HK-2 (cell line): ENCODE data around the gene STAB2.
"Not testable (repeated sequence)": the region's sequence is repeated elsewhere in the genome, so short reads cannot be mapped to it uniquely, and the experiment has no call there.

Source experiments
- DNase-seq: peaks from one replicate; pipeline ENCODE4 v3.0.0-alpha.2; 2018; ENCODE audit not compliant: unreplicated experiment

Gene STAB2

GRCh38 chr12:103806803-103807202 is 219.7 kb downstream of the STAB2 start:
- no peak for DNase-seq

GRCh38 chr12:103807561-103808238 is 220.6 kb downstream of the STAB2 start:
- no peak for DNase-seq

- DNase-seq, result no peak
Observed at GRCh38 chr12:103808239-103808880, 221.3 kb downstream of the STAB2 start.

- no peak for DNase-seq
Observed at GRCh38 chr12:103809154-103809553, 222.1 kb downstream of the STAB2 start.

- not testable (repeated sequence) for DNase-seq
Observed at GRCh38 chr12:103809639-103810038, 222.6 kb downstream of the STAB2 start.

- DNase-seq, result no peak
Observed at GRCh38 chr12:103810111-103810510, 223.0 kb downstream of the STAB2 start.

GRCh38 chr12:103811791-103812190 is 224.7 kb downstream of the STAB2 start:
- DNase-seq, result no peak

- no peak for DNase-seq
Observed at GRCh38 chr12:103812789-103813188, 225.7 kb downstream of the STAB2 start.

- no peak for DNase-seq
Observed at GRCh38 chr12:103813426-103813825, 226.4 kb downstream of the STAB2 start.

- DNase-seq, result no peak
Observed at GRCh38 chr12:103813949-103814348, 226.9 kb downstream of the STAB2 start.

GRCh38 chr12:103814436-103814835 is 227.4 kb downstream of the STAB2 start:
- DNase-seq, result no peak
